PC-9 (cell line): ENCODE measurements around the gene TMEM272.

ENCODE experiments used
- EZH2 ChIP-seq: fragments of 200-600 bp; sonication (generic); IDR thresholded peaks from 2 replicates; pipeline ENCODE4 v1.8.0; 2017; ENCODE audit warnings: antibody characterized with exemption, low read depth
- TF ChIP-seq, protein P1 (sequence below): fragments of 200-600 bp; sonication (generic); conservative IDR thresholded peaks from 2 replicates; pipeline ENCODE4 v1.6.1; 2017; ENCODE audit warnings: mixed run types, antibody characterized with exemption, mild to moderate bottlenecking, moderate library complexity

DNA sequence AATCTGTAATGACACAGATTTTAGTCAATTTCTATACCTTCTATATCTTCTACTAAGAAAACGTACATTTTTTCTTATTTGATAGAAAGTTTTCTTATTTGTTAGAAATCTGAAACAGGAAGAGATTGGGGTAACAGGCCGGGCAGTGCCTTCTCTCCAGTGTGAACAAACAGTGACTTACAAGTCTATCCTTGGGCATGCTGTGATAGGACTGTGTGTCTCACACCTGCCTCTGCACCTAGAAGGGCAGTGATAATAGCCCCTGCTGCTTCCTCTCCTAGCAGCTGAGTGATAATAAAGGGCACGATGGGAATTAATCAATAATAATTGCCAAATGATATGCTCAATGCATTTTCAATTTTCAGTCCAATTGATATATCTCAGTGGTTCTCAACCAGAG, 1.4 kb downstream of the TMEM272 start:
- TF ChIP-seq, protein P1, sequence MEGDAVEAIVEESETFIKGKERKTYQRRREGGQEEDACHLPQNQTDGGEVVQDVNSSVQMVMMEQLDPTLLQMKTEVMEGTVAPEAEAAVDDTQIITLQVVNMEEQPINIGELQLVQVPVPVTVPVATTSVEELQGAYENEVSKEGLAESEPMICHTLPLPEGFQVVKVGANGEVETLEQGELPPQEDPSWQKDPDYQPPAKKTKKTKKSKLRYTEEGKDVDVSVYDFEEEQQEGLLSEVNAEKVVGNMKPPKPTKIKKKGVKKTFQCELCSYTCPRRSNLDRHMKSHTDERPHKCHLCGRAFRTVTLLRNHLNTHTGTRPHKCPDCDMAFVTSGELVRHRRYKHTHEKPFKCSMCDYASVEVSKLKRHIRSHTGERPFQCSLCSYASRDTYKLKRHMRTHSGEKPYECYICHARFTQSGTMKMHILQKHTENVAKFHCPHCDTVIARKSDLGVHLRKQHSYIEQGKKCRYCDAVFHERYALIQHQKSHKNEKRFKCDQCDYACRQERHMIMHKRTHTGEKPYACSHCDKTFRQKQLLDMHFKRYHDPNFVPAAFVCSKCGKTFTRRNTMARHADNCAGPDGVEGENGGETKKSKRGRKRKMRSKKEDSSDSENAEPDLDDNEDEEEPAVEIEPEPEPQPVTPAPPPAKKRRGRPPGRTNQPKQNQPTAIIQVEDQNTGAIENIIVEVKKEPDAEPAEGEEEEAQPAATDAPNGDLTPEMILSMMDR = no peak
- no peak for TF ChIP-seq EZH2
